ENCODE measurements around the gene CKB. TPM values are rescaled to one million over a fixed set of nuclear protein-coding genes. Genes with fewer than 3 reads are reported as not detected.

Gene CKB
- polyA plus RNA-seq, 1 donor (not counting 4 experiments of a cell fraction or from before 2014, with no cell fraction given), result 10.0 TPM

DNA sequence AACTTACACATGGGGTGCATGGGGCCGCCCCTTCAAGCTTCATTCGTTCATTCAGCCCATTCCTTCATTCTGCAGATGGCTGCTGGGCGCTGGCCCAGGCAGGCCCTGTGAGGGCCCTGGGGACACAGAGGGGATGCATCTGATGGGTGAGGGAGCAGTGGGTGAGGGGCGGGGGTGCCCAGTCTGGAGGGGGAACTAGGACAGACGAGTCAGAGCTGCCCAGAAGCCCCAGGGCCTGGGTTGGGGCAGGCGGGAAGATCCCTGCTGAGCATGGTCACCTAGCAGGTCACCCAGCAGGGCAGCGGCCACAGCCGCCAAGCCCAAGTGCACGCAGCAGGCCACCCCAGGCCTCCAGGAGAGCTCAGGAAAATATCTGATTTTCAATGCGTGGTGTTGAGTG, 20.5 kb upstream of the CKB start:
- Histone ChIP-seq H3K79me2 (ENCODE audit: control insufficient read depth, insufficient read depth, low read length) (no peaks in the 10 kb centered on the region), H3K4me1 (ENCODE audit: control insufficient read depth, extremely low read depth, insufficient read depth, low read length) (peaks cover 31% of the 10 kb centered on the region), H3K27me3 (ENCODE audit: control insufficient read depth, extremely low read depth, insufficient read depth, low read length) (no peaks in the 10 kb centered on the region), H3K9me3 (ENCODE audit: control insufficient read depth, low read depth, low read length) (no peaks in the 10 kb centered on the region), H3K27ac (ENCODE audit: control insufficient read depth, insufficient read depth, low read length) (no peak overlapping the region), H3K9ac (ENCODE audit: control insufficient read depth, extremely low read depth, insufficient read depth, low read length) (no peak overlapping the region), H3K4me3 (ENCODE audit: control insufficient read depth in 2 of 3, extremely low read depth in 1 of 3, insufficient read depth in 2 of 3, low read depth in 1 of 3, low read length in 3 of 3) (no peak overlapping the region), H2AFZ (ENCODE audit: control insufficient read depth, low read length) (no peak overlapping the region), H3K36me3 (ENCODE audit: control insufficient read depth in 2 of 2, extremely low read depth in 1 of 2, insufficient read depth in 2 of 2, low read length in 2 of 2) (no peaks in the 10 kb centered on the region), H4K20me1 (ENCODE audit: control insufficient read depth, extremely low read depth, insufficient read depth, low read length) (peaks cover 7% of the 10 kb centered on the region), H3K9me1 (ENCODE audit: control insufficient read depth, extremely low read depth, insufficient read depth, low read length) (no peaks in the 10 kb centered on the region), H3K4me2 (ENCODE audit: control insufficient read depth, extremely low read depth, insufficient read depth, low read depth, low read length) (no peak overlapping the region)
- no peak for DNase-seq (ENCODE audit: low read depth, low spot score)
- no peak for FAIRE-seq
- no peak for TF ChIP-seq EZH2 (IDR thresholded peaks at IDR 0.05; ENCODE audit: low read length)
- TF ChIP-seq, protein P1, sequence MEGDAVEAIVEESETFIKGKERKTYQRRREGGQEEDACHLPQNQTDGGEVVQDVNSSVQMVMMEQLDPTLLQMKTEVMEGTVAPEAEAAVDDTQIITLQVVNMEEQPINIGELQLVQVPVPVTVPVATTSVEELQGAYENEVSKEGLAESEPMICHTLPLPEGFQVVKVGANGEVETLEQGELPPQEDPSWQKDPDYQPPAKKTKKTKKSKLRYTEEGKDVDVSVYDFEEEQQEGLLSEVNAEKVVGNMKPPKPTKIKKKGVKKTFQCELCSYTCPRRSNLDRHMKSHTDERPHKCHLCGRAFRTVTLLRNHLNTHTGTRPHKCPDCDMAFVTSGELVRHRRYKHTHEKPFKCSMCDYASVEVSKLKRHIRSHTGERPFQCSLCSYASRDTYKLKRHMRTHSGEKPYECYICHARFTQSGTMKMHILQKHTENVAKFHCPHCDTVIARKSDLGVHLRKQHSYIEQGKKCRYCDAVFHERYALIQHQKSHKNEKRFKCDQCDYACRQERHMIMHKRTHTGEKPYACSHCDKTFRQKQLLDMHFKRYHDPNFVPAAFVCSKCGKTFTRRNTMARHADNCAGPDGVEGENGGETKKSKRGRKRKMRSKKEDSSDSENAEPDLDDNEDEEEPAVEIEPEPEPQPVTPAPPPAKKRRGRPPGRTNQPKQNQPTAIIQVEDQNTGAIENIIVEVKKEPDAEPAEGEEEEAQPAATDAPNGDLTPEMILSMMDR (optimal IDR thresholded peaks at IDR 0.05 in 1 of 3, IDR thresholded peaks at IDR 0.05 in 1 of 3, conservative IDR thresholded peaks at IDR 0.05 in 1 of 3; ENCODE audit: extremely low read depth in 1 of 3, insufficient read depth in 2 of 3, low read length in 3 of 3), result no peak
- dilution Hi-C loops (cut with MboI; ENCODE audit: extremely low pct_ligation_motif_present, low sequenced_read_pairs), result no loop called here

DNA sequence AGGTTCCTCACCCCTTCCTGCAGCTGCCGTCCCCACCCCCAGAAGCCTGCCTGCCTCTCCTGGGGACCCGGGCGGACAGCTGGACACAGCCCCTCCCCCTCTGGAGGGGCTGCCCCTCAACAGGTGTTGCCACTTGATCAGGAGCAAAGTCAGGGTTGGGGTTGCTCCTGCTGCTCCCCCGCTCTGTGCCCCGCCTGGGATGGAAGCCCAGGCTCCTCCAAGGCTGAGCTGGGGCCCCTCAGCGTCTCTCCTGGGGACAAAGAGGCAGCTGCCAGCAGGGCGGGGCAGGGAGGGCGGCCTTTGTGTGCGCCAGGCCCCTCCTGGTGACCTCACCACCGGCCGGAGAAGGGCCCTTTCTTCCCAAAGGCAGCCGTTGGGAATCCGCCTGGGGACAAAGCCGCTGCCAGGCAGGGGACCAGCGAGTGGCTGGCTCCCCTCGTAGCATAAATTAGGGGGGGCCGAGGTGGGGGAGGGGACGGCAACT, 20.0 kb upstream of the CKB start:
- dilution Hi-C loops (cut with MboI; ENCODE audit: extremely low pct_ligation_motif_present, low sequenced_read_pairs), result no loop called here
- Histone ChIP-seq H3K4me3 (ENCODE audit: control insufficient read depth in 2 of 3, extremely low read depth in 1 of 3, insufficient read depth in 2 of 3, low read depth in 1 of 3, low read length in 3 of 3) (no peak overlapping the region), H2AFZ (ENCODE audit: control insufficient read depth, low read length) (no peak overlapping the region), H3K27ac (ENCODE audit: control insufficient read depth, insufficient read depth, low read length) (no peak overlapping the region), H3K9me3 (ENCODE audit: control insufficient read depth, low read depth, low read length) (no peaks in the 10 kb centered on the region), H3K9ac (ENCODE audit: control insufficient read depth, extremely low read depth, insufficient read depth, low read length) (no peak overlapping the region), H3K9me1 (ENCODE audit: control insufficient read depth, extremely low read depth, insufficient read depth, low read length) (no peaks in the 10 kb centered on the region), H3K4me1 (ENCODE audit: control insufficient read depth, extremely low read depth, insufficient read depth, low read length) (peaks cover 31% of the 10 kb centered on the region), H3K27me3 (ENCODE audit: control insufficient read depth, extremely low read depth, insufficient read depth, low read length) (no peaks in the 10 kb centered on the region), H3K4me2 (ENCODE audit: control insufficient read depth, extremely low read depth, insufficient read depth, low read depth, low read length) (no peak overlapping the region), H3K79me2 (ENCODE audit: control insufficient read depth, insufficient read depth, low read length) (no peaks in the 10 kb centered on the region), H4K20me1 (ENCODE audit: control insufficient read depth, extremely low read depth, insufficient read depth, low read length) (peaks cover 7% of the 10 kb centered on the region), H3K36me3 (ENCODE audit: control insufficient read depth in 2 of 2, extremely low read depth in 1 of 2, insufficient read depth in 2 of 2, low read length in 2 of 2) (no peaks in the 10 kb centered on the region)
- DNase-seq (ENCODE audit: low read depth, low spot score), result no peak
- FAIRE-seq, result no peak
- TF ChIP-seq EZH2 (IDR thresholded peaks at IDR 0.05; ENCODE audit: low read length), result no peak
- TF ChIP-seq, protein P1 (optimal IDR thresholded peaks at IDR 0.05 in 1 of 3, IDR thresholded peaks at IDR 0.05 in 1 of 3, conservative IDR thresholded peaks at IDR 0.05 in 1 of 3; ENCODE audit: extremely low read depth in 1 of 3, insufficient read depth in 2 of 3, low read length in 3 of 3), result no peak
